Left ventricle myocardium inferior (tissue), 1 donor: ENCODE data around the gene ZNF532. TPM values are rescaled to one million over a fixed set of nuclear protein-coding genes. Genes with fewer than 3 reads are reported as not detected.

Experiments used
- DNase-seq: peaks from one replicate; pipeline ENCODE4 v3.0.0-alpha.2; 2020
- H3K27ac ChIP-seq: fragments of 200-600 bp; replicated peaks from 2 replicates; pipeline ENCODE4 v1.8.0; 2021
- H3K27me3 ChIP-seq: fragments of 200-600 bp; 2 replicates; pipeline ENCODE4 v1.8.0; 2021; ENCODE audit warnings: low read depth
- H3K36me3 ChIP-seq: fragments of 200-600 bp; 2 replicates; pipeline ENCODE4 v1.8.0; 2021
- H3K4me1 ChIP-seq: fragments of 200-600 bp; 2 replicates; pipeline ENCODE4 v1.8.0; 2021
- H3K4me3 ChIP-seq: fragments of 200-600 bp; 2 replicates; pipeline ENCODE4 v1.8.0; 2021; ENCODE audit warnings: mild to moderate bottlenecking, moderate library complexity
- H3K9me3 ChIP-seq: fragments of 200-600 bp; replicated peaks from 2 replicates; pipeline ENCODE4 v1.8.0; 2021
- CTCF ChIP-seq: fragments of 200-600 bp; IDR thresholded peaks from 2 replicates; pipeline ENCODE4 v1.8.0; 2021; ENCODE audit warnings: antibody characterized with exemption, mild to moderate bottlenecking, borderline replicate concordance
- intact Hi-C: fragments of 100-400 bp; cut with micrococcal nuclease; formaldehyde crosslinking; loops from one replicate; pipeline ENCODE4 v1.11.0; 2022
- total RNA-seq: library from RNA; stranded (reverse); fragmentation: NEBNext Ultra II Directional; extraction: Animal tissue kit (Norgen Biotek cat#: 25700); gene quantifications from one replicate; pipeline ENCODE4 v1.2.1, GENCODE V29; 2021
- donor health status: DM: no; HTN: yes; CAD: no; lungs with severe emphysema.

ZNF532 gene
- total RNA-seq, 1 donor from 2014 or later, result 59.3 TPM

- Histone ChIP-seq H3K4me1 (peaks cover 37% of the 10 kb centered on the region), H3K27ac (peak overlapping the region; percentile 12), H3K27me3 (no peaks in the 10 kb centered on the region), H3K36me3 (no peaks in the 10 kb centered on the region), H3K9me3 (no peaks in the 10 kb centered on the region), H3K4me3 (no peak overlapping the region)
- no peak for TF ChIP-seq CTCF
- no peak for DNase-seq
- intact Hi-C loops, result no loop called here
Observed at GRCh38 chr18:58844871-58845270, 19.8 kb upstream of the ZNF532 start.

- Histone ChIP-seq H3K4me1 (peaks cover 42% of the 10 kb centered on the region), H3K4me3 (no peak overlapping the region), H3K9me3 (no peaks in the 10 kb centered on the region), H3K36me3 (no peaks in the 10 kb centered on the region), H3K27me3 (no peaks in the 10 kb centered on the region), H3K27ac (peak overlapping the region; percentile 12)
- DNase-seq, result no peak
- TF ChIP-seq CTCF, result no peak
- intact Hi-C loops, result no loop called here
Observed at GRCh38 chr18:58845928-58846724, 18.6 kb upstream of the ZNF532 start.

- TF ChIP-seq CTCF, result no peak
- peaks cover 51% of the 10 kb centered on the region for H3K4me1 ChIP-seq
- H3K4me3 ChIP-seq, result peak overlapping the region; percentile 60
- H3K27ac ChIP-seq, result peak overlapping the region; percentile 78
- no peaks in the 10 kb centered on the region for H3K9me3 ChIP-seq
- DNase-seq, result peak; percentile 36
- H3K36me3 ChIP-seq, result no peaks in the 10 kb centered on the region
- no peaks in the 10 kb centered on the region for H3K27me3 ChIP-seq
- intact Hi-C loops, result no loop called here
Observed at GRCh38 chr18:58847383-58848071, 17.1 kb upstream of the ZNF532 start.

- Histone ChIP-seq H3K36me3 (no peaks in the 10 kb centered on the region), H3K27ac (no peak overlapping the region), H3K9me3 (no peaks in the 10 kb centered on the region), H3K4me1 (peaks cover 43% of the 10 kb centered on the region), H3K27me3 (no peaks in the 10 kb centered on the region), H3K4me3 (no peak overlapping the region)
- no peak for DNase-seq
- intact Hi-C loops, result no loop called here
- TF ChIP-seq CTCF, result no peak
Observed at GRCh38 chr18:58848685-58849084, 16.0 kb upstream of the ZNF532 start.

- Histone ChIP-seq H3K4me3 (no peak overlapping the region), H3K36me3 (no peaks in the 10 kb centered on the region), H3K27me3 (no peaks in the 10 kb centered on the region), H3K27ac (peak overlapping the region; percentile 11), H3K9me3 (no peaks in the 10 kb centered on the region), H3K4me1 (peaks cover 32% of the 10 kb centered on the region)
- DNase-seq, result no peak
- TF ChIP-seq CTCF, result no peak
- intact Hi-C loops, result no loop called here
Observed at GRCh38 chr18:58850786-58851469, 13.7 kb upstream of the ZNF532 start.
